ENCODE data around the gene CHRNG. TPM values are rescaled to one million over a fixed set of nuclear protein-coding genes. Genes with fewer than 3 reads are reported as not detected.

Gene CHRNG
- total and polyA plus RNA-seq, 2 donors (not counting 1 experiment from before 2014, with no cell fraction given), result not detected

DNA sequence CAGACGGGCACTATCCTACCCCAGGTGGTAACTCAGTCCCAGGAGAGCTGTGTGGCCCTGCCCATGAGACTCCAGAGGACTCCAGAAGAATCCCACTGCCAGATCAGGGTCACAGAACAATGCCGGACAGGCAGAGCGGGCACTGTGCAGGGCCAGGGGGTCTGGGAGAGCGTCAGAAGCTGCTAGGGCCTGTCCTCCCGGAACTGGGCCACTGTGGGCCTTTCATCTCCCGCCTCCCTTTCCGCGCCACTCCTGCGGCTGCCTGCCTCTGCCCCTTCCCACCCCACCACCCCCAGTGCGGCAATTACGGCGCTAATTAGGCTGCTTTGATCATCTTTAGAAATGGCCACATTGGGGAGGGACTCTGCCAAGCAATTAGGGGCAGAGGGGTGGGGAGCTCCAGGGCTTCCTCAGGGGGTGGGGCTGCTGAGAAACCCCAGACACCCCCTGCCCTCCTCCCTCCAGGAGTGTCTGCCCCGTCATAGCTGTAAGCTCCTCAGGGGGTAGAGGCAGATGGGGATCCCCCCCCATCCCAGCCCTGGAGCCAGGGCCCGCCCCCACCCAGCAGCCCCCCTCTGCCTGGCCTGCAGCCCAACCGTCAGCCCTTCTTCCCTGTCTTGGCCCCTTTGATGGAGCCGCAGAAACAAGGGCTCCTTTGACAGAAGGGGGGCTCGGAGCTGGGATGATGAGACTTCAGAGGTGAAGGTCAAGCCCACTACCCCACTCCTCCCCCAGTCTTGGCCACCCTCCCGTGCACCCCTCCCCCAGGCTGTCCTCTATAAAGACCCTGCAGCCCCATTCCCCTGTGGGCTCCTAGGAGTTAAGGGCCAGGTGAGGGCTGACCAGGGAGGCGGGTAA, 19.7 kb upstream of the CHRNG start, which contains the start of gene PRSS56:
Gene PRSS56 (plus strand): TSS at position 808 of the 858 bp plus-strand sequence. CDS start 211 bp downstream, outside the sequence.
- no peak within 1 kb of the TSS for H3K27ac ChIP-seq (ENCODE audit: insufficient read depth, low read length)
- no peaks in the 10 kb centered on the region for H4K20me1 ChIP-seq (ENCODE audit: control insufficient read depth, extremely low read depth, insufficient read depth, low read length)
- TF ChIP-seq CTCF (conservative IDR thresholded peaks at IDR 0.05 in 1 of 2, IDR thresholded peaks at IDR 0.05 in 1 of 2; ENCODE audit: low read depth in 1 of 2, low read length in 2 of 2), result no peak
- no peak for TF ChIP-seq EZH2 (IDR thresholded peaks at IDR 0.05; ENCODE audit: low read length, missing control alignments)
- no peaks in the 10 kb centered on the region for H3K4me1 ChIP-seq (ENCODE audit: control insufficient read depth, extremely low read depth, insufficient read depth, low read length)
- peaks cover 15% of the 10 kb centered on the region for H3K27me3 ChIP-seq (ENCODE audit: control insufficient read depth, insufficient read depth, low read length)
- DNase-seq (ENCODE audit: low read depth in 2 of 2), result no peak
- no peak within 1 kb of the TSS for H3K4me2 ChIP-seq (ENCODE audit: extremely low read depth, insufficient read depth, low read length)
- H3K9ac ChIP-seq (ENCODE audit: insufficient read depth, low read length), result no peak within 1 kb of the TSS
- H3K79me2 ChIP-seq (ENCODE audit: control insufficient read depth, insufficient read depth, low read length), result no peaks in the 10 kb centered on the region
- H2AFZ ChIP-seq (ENCODE audit: low read length), result no peak within 1 kb of the TSS
- no peak within 1 kb of the TSS for H3K4me3 ChIP-seq (replicated peaks in 1 of 4; ENCODE audit: control extremely low read depth in 1 of 4, insufficient read depth in 1 of 4, low read depth in 3 of 4, low read length in 4 of 4)
- H3K36me3 ChIP-seq (ENCODE audit: control insufficient read depth, insufficient read depth, low read length), result no peaks in the 10 kb centered on the region
- H3K9me3 ChIP-seq (ENCODE audit: control insufficient read depth, insufficient read depth, low read depth, low read length), result no peaks in the 10 kb centered on the region

DNA sequence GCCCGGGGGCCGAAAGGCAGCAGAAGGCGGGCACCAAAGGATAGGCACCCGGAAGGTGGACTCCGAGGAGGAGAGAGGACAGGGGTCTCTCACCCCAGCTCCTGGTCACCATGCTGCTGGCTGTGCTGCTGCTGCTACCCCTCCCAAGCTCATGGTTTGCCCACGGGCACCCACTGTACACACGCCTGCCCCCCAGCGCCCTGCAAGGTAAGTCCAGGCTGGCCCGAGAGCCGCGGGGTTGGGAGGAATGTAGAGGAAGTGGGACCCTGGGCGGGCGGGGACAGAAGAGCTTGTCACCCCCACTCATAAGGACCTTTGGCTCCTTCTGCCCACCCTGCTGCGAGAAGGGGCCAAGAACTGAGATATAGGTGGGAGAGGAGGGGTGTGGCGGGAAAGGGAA, 19.0 kb upstream of the CHRNG start:
- Histone ChIP-seq H3K79me2 (ENCODE audit: control insufficient read depth, insufficient read depth, low read length) (no peaks in the 10 kb centered on the region), H3K9me3 (ENCODE audit: control insufficient read depth, insufficient read depth, low read depth, low read length) (no peaks in the 10 kb centered on the region), H3K27me3 (ENCODE audit: control insufficient read depth, insufficient read depth, low read length) (peaks cover 15% of the 10 kb centered on the region), H4K20me1 (ENCODE audit: control insufficient read depth, extremely low read depth, insufficient read depth, low read length) (no peaks in the 10 kb centered on the region), H3K27ac (ENCODE audit: insufficient read depth, low read length) (no peak overlapping the region), H3K4me3 (replicated peaks in 1 of 4; ENCODE audit: control extremely low read depth in 1 of 4, insufficient read depth in 1 of 4, low read depth in 3 of 4, low read length in 4 of 4) (no peak overlapping the region), H3K36me3 (ENCODE audit: control insufficient read depth, insufficient read depth, low read length) (no peaks in the 10 kb centered on the region), H3K4me2 (ENCODE audit: extremely low read depth, insufficient read depth, low read length) (no peak overlapping the region), H3K9ac (ENCODE audit: insufficient read depth, low read length) (no peak overlapping the region), H3K4me1 (ENCODE audit: control insufficient read depth, extremely low read depth, insufficient read depth, low read length) (no peaks in the 10 kb centered on the region), H2AFZ (ENCODE audit: low read length) (no peak overlapping the region)
- TF ChIP-seq EZH2 (IDR thresholded peaks at IDR 0.05; ENCODE audit: low read length, missing control alignments) (no peak), CTCF (conservative IDR thresholded peaks at IDR 0.05 in 1 of 2, IDR thresholded peaks at IDR 0.05 in 1 of 2; ENCODE audit: low read depth in 1 of 2, low read length in 2 of 2) (no peak)
- DNase-seq (ENCODE audit: low read depth in 2 of 2), result no peak

DNA sequence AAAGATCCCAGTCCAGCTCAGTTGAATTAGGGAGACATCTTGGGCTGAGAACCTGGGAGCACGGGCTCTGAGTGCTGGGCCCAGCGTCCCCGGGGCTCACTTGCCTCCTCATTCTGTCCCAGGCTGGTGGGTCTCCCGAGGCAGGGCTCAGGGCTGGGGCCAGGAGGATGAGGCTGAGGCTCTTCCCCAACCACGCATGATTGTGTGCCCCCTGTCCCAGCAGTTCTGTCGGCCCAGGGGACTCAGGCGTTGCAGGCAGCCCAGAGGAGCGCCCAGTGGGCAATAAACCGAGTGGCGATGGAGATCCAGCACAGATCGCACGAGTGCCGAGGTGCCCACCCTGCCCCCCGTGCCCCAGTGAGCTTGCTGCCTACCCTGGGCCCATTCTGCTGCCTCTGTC, 18.4 kb upstream of the CHRNG start:
- peaks cover 15% of the 10 kb centered on the region for H3K27me3 ChIP-seq (ENCODE audit: control insufficient read depth, insufficient read depth, low read length)
- TF ChIP-seq EZH2 (IDR thresholded peaks at IDR 0.05; ENCODE audit: low read length, missing control alignments) (no peak), CTCF (conservative IDR thresholded peaks at IDR 0.05 in 1 of 2, IDR thresholded peaks at IDR 0.05 in 1 of 2; ENCODE audit: low read depth in 1 of 2, low read length in 2 of 2) (no peak)
- H3K79me2 ChIP-seq (ENCODE audit: control insufficient read depth, insufficient read depth, low read length), result no peaks in the 10 kb centered on the region
- no peaks in the 10 kb centered on the region for H3K4me1 ChIP-seq (ENCODE audit: control insufficient read depth, extremely low read depth, insufficient read depth, low read length)
- no peak overlapping the region for H3K9ac ChIP-seq (ENCODE audit: insufficient read depth, low read length)
- H3K27ac ChIP-seq (ENCODE audit: insufficient read depth, low read length), result no peak overlapping the region
- H4K20me1 ChIP-seq (ENCODE audit: control insufficient read depth, extremely low read depth, insufficient read depth, low read length), result no peaks in the 10 kb centered on the region
- no peak overlapping the region for H3K4me2 ChIP-seq (ENCODE audit: extremely low read depth, insufficient read depth, low read length)
- no peak for DNase-seq (ENCODE audit: low read depth in 2 of 2)
- H3K4me3 ChIP-seq (replicated peaks in 1 of 4; ENCODE audit: control extremely low read depth in 1 of 4, insufficient read depth in 1 of 4, low read depth in 3 of 4, low read length in 4 of 4), result no peak overlapping the region
- no peak overlapping the region for H2AFZ ChIP-seq (ENCODE audit: low read length)
- no peaks in the 10 kb centered on the region for H3K9me3 ChIP-seq (ENCODE audit: control insufficient read depth, insufficient read depth, low read depth, low read length)
- H3K36me3 ChIP-seq (ENCODE audit: control insufficient read depth, insufficient read depth, low read length), result no peaks in the 10 kb centered on the region
